Stimulated activated CD4-positive, alpha-beta T cell treated with anti-CD3 and anti-CD28 coated beads, Interleukin-4, amount 100 ng/mL, for 1 hour (primary cell): ENCODE data around the gene SLC16A13.

Experiments used
- DNase-seq: peaks from one replicate; pipeline ENCODE4 v3.0.0-alpha.2; 2020

SLC16A13 gene

GRCh38 chr17:7014261-7014994, 21.4 kb upstream of the SLC16A13 start:
- peak; percentile 97 for DNase-seq

GRCh38 chr17:7014995-7015958, 20.5 kb upstream of the SLC16A13 start:
- DNase-seq = peak; percentile 70

- no peak for DNase-seq
Observed at GRCh38 chr17:7016418-7016817, 19.4 kb upstream of the SLC16A13 start.

GRCh38 chr17:7016886-7017826, 18.7 kb upstream of the SLC16A13 start:
- DNase-seq = no peak

GRCh38 chr17:7017827-7018200, 18.0 kb upstream of the SLC16A13 start:
- DNase-seq = no peak

DNA sequence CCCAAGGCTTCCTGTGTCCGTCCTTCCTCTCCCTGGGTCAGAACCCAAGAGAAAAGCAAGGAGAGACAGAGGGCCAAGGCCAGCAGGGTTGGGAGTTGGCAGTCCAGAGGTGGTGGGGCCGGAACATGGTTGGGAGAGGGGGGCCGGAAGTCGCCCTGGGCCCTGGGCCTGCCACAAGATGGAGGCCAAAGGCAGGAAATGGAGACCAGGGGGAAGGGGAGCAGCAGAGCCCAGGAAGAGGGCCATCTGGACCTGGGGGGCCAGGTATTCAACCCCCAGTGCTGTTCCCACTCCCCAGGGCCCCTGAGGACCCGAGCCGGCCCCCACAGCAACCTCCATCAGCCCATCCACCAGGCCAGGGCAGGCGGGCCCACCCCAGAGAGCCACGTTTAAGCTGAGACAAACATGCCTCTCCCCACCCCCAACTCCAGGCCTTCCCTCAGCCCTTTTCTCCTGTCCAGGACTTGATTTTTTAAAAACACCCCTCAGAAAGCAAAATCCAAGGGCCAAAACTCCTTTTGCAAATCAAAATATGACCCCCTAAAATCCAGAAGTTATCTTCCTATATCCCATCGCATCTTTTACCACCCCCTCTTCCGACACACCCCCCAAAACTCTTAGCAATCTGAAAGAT, 17.4 kb upstream of the SLC16A13 start:
- no peak for DNase-seq

DNA sequence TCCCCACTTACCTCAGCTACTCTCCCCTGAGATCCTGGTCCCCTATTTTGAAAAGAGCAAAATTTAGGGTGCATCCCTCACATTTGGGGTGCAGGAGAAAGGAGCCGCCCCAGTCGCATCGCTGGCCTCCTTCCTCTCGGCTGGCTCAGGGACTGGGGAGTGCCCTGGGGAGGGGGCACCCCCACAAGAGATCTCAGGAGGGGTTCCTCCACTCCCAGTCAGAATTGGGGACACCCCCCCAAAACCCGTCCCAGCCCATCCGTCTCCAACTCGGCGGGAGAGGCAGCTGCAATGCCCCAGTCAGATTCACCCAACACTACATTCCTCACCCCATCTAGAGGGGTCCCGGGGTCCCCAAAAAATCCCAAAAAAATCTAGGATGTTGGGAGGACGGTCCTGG, 16.4 kb upstream of the SLC16A13 start:
- DNase-seq = no peak

DNA sequence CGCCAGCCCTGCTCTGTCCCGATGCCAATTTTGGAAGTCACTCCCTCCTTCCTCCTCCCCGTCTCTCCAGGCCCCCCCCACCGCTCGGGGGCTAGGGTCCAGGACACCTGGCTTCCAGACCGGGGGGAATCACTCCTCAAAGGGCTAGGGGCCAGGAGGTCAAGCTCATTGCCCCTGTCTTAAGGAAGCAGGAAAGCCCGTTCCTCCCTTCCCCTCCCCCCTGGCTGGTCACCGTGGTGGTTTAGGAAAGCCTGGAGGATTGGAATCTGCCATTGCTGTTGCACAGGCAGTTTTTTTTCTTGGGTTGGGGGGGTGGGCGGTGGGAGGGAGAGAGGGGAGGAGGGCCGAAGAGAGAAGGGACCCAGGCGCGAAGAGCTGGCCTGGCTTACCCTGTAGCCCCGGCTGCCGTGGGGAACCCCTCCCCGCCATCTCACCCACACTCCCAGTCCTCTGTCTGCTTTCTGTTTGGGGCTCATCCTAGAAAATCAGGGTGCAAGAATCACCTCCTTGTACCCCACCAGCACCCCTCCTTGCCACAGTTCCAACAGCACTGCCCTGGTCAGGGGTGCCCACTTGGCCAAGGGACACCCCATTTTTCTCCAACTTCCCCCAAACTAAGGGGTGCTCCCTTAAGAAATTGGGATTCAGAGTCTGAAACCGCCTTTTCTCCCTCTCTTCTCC, 15.8 kb upstream of the SLC16A13 start:
- no peak for DNase-seq

- DNase-seq = no peak
Observed at GRCh38 chr17:7020894-7021664, 14.7 kb upstream of the SLC16A13 start.

GRCh38 chr17:7021993-7022778, 13.6 kb upstream of the SLC16A13 start:
- DNase-seq = peak; percentile 80

DNA sequence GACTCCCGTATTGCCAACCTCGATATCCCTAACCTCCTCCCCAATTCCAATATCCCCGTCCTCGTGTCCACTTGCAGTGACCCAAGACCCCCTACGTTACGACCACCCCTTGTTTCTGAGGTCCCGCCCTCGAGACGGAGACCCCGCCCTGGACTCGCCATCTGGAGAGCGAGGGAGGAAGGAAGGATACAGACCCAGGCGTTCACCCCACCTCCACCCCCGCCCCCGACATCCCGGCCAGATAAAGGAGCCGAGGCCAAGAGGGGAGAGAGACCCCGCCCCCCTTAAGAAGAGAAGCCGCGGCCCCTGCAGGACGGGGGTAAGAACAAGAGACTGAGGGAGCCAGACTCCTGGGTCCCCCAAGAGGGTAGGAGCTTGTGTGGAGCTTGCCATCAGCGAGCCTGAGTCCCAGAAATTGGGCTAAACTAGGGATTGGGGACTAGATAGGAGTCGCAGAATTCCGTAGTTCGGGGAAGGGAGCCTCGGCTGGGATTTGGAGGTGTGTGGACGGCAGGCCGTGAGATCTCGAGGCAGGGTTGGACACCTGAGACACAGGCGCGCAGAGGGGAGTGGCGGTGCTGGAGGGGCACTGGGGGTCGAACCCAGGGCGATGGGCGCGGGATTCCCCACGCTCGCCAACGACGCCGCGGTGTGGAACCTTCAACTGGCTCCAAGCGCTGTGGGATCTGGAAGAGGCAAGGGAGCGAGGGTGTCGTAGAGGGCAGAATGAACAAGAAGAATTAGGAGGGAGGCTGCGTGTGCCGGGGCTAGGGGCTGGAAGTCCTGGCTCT, 12.8 kb upstream of the SLC16A13 start, which contains the start of gene BCL6B:
Gene BCL6B, plus strand, starts transcription at position 270 of the 791 bp plus-strand sequence. CDS start 622 bp downstream, outside the sequence.
- no peak for DNase-seq

DNA sequence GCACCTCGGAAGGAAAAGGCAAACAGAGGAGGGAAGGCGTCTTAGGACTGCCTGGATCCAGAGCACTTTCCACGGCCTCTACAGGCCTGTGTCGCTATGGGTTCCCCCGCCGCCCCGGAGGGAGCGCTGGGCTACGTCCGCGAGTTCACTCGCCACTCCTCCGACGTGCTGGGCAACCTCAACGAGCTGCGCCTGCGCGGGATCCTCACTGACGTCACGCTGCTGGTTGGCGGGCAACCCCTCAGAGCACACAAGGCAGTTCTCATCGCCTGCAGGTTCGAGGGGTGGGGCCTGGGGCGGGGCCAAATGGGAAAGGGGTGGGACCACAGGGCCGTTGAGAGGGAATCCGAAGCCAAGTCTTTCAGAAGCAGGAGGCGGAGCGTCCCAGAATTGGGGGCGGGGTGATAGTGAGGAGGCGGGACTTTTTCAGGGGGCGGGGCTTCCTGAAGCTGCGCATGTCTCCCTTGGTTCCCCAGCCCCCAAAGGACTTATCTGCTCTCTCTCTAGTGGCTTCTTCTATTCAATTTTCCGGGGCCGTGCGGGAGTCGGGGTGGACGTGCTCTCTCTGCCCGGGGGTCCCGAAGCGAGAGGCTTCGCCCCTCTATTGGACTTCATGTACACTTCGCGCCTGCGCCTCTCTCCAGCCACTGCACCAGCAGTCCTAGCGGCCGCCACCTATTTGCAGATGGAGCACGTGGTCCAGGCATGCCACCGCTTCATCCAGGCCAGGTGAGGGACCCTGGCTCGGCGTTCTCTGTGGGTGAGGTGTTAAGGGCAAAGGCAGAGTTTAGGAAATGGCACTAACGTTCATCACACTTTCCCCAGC, 12.0 kb upstream of the SLC16A13 start:
- peak; percentile 95 for DNase-seq

GRCh38 chr17:7024402-7024785, 11.4 kb upstream of the SLC16A13 start:
- DNase-seq = no peak

- no peak for DNase-seq
Observed at GRCh38 chr17:7025245-7025644, 10.6 kb upstream of the SLC16A13 start.

DNA sequence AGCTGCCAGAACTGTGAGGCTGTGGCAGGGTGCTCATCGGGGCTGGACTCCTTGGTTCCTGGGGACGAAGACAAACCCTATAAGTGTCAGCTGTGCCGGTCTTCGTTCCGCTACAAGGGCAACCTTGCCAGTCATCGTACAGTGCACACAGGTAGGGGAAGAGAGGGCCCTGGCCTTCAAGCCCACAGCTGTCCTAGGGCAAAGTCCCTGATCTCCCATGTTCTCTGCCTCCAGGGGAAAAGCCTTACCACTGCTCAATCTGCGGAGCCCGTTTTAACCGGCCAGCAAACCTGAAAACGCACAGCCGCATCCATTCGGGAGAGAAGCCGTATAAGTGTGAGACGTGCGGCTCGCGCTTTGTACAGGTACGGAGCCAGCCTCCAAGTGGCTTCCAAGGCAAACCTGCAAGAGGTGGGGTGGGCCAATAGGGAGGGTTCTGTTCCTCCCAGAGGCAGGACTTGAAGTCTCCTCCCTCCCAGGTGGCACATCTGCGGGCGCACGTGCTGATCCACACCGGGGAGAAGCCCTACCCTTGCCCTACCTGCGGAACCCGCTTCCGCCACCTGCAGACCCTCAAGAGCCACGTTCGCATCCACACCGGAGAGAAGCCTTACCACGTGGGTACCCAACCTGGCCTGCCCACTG, 9.2 kb upstream of the SLC16A13 start:
- no peak for DNase-seq

DNA sequence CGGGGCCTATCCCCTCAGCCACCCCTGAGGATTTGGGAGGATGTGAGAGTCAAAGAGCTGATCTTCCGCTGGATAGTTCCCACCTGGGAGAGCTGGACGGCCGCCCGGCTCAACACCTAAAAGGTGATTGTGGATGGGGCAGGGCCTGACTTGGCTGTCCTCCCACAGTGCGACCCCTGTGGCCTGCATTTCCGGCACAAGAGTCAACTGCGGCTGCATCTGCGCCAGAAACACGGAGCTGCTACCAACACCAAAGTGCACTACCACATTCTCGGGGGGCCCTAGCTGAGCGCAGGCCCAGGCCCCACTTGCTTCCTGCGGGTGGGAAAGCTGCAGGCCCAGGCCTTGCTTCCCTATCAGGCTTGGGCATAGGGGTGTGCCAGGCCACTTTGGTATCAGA, 8.5 kb upstream of the SLC16A13 start:
- DNase-seq = no peak

- no peak for DNase-seq
Observed at GRCh38 chr17:7029096-7029495, 6.7 kb upstream of the SLC16A13 start.

DNA sequence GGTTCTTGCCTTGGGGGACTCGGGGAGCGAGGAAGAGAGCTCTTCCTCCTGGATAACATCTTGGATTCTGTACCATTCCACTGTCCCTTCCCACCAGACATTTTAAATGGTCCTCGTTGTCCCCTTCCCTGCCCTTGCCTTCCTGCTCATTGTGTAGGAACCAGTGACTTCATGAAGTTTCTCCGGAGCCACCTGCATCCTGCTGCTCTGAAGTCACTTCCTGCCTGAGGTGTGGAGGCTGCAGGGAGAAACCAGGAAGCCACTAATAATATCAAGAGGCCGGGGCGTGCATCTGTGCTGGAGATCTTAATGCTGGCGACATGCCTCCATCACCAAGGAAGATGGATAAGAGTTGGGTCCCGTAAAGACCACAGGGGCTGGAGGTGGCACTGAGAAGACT, 6.2 kb upstream of the SLC16A13 start:
- DNase-seq = peak; percentile 57
